NCI-H345 treated with DMSO at 0.1 percent for 48 hours (cell line): ENCODE results near the gene FXYD6.

Experiments used
- DNase-seq: peaks from one replicate; lab custom pipeline; 2025; ENCODE audit not compliant: unreplicated experiment; lab: John Stamatoyannopoulos, UW

Gene FXYD6

GRCh38 chr11:117849781-117850414 lies 26.6 kb downstream of the FXYD6 start:
- DNase-seq: no peak

GRCh38 chr11:117843666-117844484 lies 32.6 kb downstream of the FXYD6 start:
- DNase-seq: peak; percentile 19

GRCh38 chr11:117842131-117842941 lies 34.1 kb downstream of the FXYD6 start:
- DNase-seq: no peak

- DNase-seq: no peak
Observed at GRCh38 chr11:117841551-117842031, 34.9 kb downstream of the FXYD6 start.

GRCh38 chr11:117840881-117841550 lies 35.4 kb downstream of the FXYD6 start:
- no peak for DNase-seq

GRCh38 chr11:117839936-117840813 lies 36.3 kb downstream of the FXYD6 start:
- no peak for DNase-seq

- no peak for DNase-seq
Observed at GRCh38 chr11:117839380-117839881, 37.0 kb downstream of the FXYD6 start.

- no peak for DNase-seq
Observed at GRCh38 chr11:117838901-117839300, 37.6 kb downstream of the FXYD6 start.

GRCh38 chr11:117837791-117838190 lies 38.7 kb downstream of the FXYD6 start:
- no peak for DNase-seq

- no peak for DNase-seq
Observed at GRCh38 chr11:117837070-117837776, 39.2 kb downstream of the FXYD6 start.

GRCh38 chr11:117836077-117836960 lies 40.1 kb downstream of the FXYD6 start:
- no peak for DNase-seq

GRCh38 chr11:117835576-117835975 lies 40.9 kb downstream of the FXYD6 start:
- no peak for DNase-seq

GRCh38 chr11:117834838-117835443 lies 41.5 kb downstream of the FXYD6 start:
- DNase-seq: no peak

- no peak for DNase-seq
Observed at GRCh38 chr11:117834068-117834810, 42.2 kb downstream of the FXYD6 start.

GRCh38 chr11:117833401-117833891 lies 43.0 kb downstream of the FXYD6 start:
- DNase-seq: peak; percentile 72

GRCh38 chr11:117832511-117832910 lies 43.9 kb downstream of the FXYD6 start:
- DNase-seq: no peak
